HL-60/S4 (cell line): ENCODE measurements around the gene CALB2.
"Not testable (repeated sequence)": the region's sequence is repeated elsewhere in the genome, so short reads cannot be mapped to it uniquely, and the experiment has no call there.

Source experiments
- in situ Hi-C: fragments of 300-500 bp; cut with MboI; formaldehyde crosslinking; loops from 2 replicates; pipeline ENCODE4 v1.14.3; 2022; ENCODE audit warnings: low sequenced_read_pairs

Gene CALB2

DNA sequence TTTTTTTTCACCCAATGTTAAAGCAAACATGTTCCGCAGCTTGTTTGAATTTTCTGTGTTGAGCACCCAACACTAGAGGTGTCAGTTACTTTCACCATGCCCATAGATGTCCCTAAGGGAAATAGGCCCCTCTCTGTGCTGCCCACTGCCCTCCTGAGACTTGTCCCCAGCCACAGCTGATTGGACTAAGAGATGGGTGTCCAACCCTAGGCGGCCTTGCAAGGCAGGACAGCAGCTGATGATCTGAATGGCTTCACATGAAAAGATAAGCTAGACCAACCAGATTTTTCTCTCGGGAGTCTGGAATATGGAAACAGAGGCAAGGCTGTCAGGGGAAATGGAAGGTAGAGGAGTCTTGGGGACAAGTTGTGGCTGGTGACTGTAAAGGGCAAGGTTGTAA, 6.1 kb upstream of the CALB2 start:
- in situ Hi-C loops = no loop called here

DNA sequence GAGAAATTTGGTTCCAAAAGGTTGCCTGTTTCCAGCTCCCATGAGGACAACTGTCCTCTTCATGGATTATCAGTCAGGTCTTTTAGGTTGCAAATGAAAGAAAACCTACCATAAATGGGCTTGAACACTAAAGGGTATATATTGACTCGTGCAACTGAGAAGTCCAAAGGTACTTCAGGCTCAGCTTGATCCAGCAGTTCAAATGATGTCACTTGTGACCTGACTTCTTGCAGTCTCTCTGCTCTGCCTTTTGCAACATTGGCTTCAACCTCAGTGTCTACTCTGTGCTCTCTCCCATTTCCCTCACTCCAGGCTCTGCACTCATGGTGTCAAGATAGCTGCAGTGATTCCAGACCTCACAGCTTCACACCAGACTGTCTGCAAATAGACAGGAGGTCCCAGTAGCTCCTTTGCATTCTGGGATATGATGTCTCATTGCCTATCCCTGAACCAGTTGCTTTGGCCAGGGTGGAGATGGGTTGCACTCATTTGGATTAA, 5.5 kb upstream of the CALB2 start:
- in situ Hi-C loops = no loop called here

DNA sequence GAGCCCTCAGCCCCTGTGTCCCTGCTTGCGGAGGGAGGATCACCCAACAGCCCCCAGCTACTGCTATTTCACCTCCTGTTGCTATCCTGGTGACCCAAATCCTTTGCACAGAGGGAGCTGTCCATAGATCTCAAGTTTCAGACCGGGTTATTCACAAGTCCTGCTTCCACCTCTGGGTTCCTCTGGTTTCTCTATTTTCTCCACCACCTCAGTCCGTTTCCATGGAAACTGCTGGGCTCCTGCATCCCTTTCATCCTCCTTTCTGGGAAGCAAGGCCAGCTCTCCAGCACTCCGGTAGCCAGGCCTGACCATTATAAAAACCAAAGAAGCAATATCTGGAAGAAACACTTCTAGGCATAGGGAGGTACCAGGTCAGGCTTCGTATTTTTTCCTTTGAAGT, 4.8 kb upstream of the CALB2 start:
- in situ Hi-C loops = no loop called here

DNA sequence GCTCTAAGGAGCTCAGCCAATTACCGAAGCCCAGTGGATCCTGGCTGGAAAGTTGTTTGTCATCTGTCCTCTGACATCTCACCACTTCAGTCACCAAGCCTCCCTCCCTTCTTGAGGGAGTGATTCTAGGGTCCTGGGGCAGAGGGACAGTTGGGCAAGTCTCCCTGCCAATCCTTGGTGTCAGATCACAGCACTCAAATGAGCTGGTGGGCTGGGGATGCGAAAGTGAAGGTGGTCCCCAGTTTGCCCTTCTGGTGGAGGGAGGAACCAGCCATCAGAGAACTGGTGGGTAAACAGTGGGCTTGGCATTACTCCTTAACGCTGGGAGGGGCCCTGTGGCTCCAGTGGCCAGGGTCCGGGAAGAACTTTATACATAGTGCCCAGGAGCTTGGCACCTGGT, 4.4 kb upstream of the CALB2 start:
- in situ Hi-C loops = no loop called here

DNA sequence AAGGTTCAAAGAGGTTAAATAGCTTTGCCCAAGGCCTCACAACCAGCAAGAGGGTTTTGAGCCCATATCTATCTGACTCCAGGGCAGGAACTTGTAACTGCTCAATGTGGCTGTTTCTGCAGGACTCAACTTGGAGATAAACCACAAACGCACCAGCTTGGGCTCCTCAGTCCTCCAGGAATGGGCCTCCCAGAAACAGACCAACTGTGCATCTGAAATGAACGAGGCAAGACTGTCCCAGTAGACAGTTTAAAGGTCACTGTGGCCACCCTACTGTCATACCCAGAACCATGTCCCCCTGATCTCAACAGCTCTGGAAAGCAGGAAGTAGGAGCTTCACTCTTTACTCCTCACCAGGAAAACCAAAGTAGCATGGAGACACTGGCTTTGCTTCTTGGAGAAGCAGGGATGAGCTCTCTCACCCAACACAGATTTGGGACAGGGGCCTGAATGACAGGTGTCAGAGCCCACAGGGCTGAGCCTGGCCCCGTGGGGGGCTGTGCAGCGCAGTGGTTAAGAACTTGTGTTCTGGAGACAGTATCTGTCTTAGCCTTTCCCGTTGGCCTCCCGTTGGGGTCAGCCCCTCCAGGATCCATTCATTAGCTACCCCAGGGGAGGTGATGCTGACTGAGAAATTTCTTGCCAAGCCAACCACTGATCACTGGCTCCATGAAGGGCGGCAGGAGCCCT, 2.3 kb upstream of the CALB2 start:
- in situ Hi-C loops = no loop called here

DNA sequence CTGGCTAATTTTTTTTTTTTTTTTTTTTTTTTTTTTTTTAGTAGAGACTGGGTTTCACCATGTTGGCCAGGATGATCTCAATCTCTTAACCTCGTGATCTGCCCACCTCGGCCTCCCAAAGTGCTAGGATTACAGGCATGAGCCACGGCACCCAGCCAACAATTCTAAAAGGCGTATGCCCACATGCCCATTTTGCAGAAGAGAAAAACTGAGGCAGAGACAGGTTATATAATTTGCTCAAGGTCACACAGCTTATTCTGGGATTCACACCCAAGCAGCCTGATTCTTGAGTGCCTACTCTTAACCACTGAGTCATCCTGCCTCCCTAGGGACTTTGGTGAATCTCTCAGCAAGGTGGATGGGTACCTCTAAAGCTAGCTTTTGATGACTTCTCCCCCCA, 1.6 kb upstream of the CALB2 start:
- in situ Hi-C loops = not testable (repeated sequence)

DNA sequence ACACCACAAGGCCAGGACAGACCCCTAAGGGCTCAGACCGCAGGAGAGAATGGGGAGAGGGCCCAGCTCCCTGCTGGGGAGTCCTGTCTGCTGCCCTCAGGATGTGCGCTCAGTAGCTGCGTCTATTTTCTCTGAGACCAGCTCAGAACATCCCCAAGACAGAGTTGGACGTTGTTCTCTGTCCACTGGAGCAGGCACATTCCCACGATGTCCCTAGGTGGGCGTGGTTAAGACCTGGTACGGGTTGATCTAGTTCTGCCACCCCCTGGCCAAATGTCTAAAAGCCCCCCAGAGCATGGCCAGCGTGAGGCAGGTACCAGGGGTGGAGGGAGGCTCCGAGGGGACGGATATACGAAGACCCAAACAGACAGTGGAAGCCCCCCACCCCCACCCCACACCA, 842 bp upstream of the CALB2 start:
- in situ Hi-C loops = no loop called here

DNA sequence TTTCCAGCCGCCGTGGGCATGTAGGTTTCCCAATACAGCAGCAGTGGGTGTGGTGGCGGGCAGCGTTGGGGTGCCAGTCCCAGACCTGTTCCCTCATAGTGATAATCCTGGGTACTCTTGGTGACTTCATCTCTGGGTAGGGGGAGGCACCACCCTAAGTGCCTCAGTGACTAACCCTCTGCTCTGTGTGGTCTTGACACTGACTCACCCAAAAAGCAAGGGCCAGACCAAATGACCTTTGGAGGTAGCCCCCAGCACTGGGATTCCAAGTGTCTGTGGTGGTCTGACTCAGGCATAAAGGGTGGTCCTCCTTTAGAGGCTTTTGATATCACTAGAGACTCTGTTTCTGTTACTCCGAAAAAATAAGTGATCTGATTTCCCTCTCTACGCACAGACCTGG, 908 bp downstream of the CALB2 start:
- in situ Hi-C loops = no loop called here

DNA sequence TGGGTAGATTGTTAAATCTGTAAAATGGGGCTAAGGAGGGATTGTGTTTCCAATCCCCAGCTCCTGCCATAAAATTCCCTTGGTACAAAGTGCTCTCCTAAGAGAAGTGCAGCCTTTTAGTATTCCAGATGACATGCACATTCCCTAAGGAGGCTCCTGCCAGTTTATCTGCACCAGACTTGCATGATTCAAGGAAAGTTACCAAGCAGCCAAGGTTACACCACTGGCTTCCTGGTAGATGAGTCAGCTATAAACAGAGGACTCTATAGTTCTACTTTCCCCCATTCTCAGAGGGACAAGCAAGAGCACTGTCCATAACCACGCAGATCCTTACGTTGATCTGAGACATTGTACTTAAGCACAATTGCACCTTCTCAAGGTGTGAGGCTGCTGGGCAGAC, 1.9 kb downstream of the CALB2 start:
- in situ Hi-C loops = no loop called here

DNA sequence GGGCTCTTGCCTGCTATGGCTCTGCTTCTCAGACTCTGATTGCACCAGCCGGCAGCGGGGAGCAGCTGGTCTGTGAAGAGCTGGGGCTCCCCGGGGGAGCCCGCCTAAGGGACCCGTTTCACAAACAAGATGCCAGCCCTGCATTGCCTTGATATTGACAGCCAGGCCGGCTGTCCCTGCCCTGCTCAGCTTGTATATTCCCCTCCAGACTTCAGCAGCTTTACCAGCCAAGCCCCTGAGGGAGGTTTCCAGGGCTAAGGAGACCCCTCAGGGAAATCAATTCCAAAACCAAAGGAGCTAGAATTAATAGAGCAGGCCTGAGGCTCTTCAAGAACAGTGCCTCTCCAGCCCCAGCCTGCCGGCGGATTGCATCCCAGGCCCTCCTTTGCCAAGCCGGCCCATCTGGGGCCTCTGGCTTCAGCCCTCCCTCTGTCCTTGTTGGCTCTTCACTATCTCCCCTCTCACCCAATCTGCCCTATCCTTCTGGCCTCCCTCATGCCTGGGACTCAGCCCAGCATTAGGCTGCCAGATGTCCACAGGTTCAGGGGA, 5.7 kb downstream of the CALB2 start:
- in situ Hi-C loops = no loop called here

DNA sequence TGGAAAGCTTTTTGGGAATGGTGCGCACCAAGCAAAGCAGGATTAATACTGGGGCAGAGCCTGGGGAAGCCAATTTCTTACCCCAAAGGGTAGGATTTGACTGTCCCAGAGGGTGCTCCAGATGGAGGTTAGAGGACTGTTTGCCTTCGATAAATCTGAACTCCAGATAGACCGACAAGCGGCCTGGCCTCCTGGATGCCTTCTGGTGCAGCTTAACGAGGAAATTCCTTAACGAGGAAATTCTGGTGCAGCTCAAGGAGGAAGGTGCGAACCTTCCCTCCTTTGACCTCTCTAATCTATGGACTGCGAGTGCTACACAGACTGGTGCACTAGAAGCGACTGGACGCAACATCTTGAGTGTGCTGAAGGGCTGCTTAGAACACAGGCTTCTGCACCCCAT, 6.5 kb downstream of the CALB2 start:
- in situ Hi-C loops = no loop called here

DNA sequence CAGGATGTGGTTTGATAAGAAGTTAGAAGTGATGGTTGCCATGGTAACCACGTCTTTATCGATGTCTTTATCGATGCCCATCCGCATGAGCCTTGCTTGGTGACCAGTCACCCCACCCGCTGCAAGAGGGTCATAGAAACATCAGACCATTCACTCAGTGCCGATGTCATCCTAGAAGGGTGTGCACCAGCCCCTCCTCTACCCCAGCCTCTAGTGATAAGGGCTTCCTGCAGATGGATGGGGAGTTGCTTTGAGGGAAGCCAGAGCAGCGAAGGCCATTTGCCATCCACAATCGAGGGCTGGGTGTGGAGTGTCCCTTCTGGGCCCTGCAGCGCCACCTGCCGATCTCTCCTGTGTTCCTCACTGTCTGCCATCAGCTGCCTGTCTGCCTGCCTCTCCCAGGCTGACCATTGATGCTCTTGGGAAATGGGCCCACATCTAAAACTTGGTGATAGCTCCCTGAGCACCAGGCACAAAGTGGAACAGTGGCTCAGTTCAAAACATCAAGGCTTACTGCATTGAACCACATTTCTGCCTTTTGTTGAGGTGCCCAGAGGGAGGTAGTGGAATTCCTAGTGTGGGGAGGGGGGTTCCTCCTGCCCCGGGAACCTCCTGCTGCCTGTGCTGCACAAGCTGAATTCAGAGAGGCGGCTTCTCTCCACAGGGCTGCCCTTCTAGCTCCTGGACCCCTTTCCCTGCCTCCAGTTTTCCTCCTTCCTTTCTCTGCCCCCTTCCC, 8.9 kb downstream of the CALB2 start:
- in situ Hi-C loops = no loop called here

DNA sequence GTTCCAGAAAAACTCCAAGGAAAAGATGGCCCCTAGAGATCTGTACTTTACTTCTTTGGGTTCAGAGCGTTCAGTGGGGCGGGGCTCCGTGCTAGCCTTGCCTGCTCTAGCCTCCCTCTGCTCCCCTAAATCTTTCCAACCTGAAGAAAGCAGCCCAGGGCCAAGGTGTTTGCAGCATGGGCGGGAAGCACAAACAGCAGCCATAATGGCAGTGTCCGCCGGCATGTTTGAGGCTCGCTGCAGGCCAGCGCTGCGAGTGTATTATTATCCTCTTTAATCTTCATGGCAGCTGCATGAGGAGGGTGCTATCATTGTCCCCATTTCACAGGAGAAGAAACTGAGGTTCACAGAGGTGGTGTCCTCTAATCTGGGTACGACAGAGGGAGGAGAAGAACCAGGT, 10.4 kb downstream of the CALB2 start:
- in situ Hi-C loops = no loop called here

DNA sequence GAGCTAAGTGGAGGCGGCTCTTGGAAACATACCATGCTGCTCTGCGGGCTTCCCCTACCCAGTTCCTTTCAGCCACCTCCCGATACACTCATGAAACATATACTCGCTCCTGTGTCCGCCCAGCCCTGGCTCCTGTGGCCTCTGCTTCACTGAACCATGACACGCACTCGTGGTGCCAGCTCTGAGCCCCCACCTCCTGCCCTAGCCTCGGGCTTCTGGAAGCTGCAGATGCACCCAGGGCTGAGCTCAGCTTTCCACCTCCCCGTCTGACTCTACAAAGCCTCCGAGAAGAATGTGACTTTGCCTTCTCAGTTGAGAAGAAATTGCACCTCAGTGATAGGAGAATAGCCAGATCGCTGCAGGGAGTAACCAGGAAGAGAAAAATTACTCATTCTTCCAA, 11.0 kb downstream of the CALB2 start:
- in situ Hi-C loops = no loop called here

DNA sequence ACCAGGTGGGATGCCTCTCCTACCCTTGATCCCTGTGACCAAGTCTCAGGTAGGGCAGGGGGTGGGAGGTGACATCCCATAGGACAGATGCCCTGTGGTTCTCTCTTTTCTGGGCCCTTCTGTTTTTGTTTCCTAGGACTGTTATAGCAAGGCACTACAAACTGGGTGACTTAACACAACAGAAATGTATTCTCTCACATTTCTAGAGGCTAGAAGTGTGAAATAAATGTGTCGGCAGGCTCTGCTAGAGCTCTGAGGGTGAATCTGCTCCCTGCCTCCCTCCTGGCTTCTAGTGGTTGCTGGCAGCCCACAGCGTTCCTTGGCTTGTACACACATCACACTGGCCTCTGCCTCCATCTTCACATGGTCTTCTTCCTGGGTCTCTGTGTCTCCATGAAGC, 12.7 kb downstream of the CALB2 start:
- in situ Hi-C loops = no loop called here

DNA sequence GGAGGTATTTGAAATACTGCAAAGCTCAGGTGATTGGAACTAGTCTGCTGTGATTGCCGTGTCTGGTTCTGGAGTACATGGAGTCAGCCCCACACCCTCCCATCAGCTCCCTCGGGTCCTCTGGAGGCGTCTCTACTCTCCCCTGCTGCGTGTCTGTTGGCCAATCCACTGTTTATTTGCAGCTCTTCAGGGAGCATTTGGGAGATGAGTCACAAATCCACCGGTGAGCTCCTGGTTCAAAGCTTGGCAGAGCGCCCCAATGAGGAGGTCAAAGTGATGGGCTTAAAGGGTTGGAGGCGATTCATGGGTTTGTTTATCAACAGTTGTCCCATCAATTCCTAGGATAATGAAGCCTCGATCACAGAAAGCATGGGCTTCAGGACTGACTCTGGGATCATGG, 14.6 kb downstream of the CALB2 start:
- in situ Hi-C loops = no loop called here

DNA sequence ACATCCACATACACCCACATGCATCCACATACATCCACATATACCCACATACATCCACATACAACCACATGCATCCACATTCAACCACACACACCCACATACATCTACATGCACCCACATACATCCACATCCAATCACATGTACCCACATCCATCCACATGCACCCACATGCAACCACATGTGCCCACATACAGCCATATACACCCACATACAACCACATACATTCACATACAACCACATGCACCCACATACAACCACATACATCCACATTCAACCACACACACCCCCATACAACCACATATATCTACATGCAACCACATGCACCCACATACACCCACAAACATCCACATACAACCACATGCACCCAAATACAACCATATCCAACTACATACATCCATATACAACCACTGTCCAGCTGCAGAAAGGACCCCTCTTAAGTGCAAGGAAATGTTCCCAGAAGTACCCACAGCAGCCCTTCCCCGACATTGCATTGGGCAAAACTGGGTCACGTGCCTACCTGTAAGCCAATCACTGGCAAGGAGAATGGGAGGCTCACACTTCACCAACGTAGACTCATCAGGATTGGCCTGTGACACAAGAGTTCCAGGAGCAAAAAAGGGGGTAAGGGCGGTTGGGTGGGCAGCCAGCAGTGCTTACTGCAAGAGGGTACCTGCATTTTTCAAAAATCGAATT, 18.1 kb downstream of the CALB2 start:
- in situ Hi-C loops = no loop called here

DNA sequence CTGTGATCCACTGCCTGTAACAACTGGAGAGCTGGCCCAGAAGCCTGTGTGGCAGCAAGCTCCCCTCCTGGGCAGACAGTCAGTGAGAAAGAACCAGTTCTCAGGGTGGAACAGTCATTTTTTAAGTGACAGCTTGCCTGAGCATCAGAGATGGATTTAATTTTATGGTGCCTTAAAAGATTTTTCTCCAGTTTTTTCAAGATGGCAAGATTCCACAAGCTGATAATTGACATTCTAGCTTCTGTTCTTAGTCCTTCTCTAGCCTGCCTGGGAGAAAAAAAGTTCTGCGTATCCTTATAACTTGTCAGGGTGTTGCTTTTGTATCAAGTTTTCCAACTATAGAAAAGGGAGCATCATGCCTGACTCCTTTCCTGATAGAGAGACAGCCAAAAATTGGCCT, 21.2 kb downstream of the CALB2 start:
- in situ Hi-C loops = no loop called here

DNA sequence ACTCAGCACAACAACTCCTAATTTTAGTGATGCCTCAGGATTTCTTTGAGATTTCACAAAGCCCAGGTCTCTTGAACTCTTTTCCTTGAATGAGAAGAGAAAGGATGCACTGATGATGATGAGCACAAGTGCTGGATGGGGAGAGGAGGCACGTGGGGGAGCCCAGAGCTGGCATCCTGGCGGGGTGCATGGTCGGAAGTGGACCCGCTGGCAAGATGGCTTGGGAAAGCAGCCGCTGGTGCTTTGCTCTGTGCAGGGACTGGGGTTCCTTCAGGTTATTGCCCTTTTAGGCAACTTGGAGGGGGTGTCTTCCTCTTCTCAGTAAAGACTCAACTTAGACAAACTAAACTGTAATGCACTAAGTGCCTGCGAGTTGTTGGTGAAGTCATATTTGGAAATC, 22.3 kb downstream of the CALB2 start:
- in situ Hi-C loops = no loop called here

DNA sequence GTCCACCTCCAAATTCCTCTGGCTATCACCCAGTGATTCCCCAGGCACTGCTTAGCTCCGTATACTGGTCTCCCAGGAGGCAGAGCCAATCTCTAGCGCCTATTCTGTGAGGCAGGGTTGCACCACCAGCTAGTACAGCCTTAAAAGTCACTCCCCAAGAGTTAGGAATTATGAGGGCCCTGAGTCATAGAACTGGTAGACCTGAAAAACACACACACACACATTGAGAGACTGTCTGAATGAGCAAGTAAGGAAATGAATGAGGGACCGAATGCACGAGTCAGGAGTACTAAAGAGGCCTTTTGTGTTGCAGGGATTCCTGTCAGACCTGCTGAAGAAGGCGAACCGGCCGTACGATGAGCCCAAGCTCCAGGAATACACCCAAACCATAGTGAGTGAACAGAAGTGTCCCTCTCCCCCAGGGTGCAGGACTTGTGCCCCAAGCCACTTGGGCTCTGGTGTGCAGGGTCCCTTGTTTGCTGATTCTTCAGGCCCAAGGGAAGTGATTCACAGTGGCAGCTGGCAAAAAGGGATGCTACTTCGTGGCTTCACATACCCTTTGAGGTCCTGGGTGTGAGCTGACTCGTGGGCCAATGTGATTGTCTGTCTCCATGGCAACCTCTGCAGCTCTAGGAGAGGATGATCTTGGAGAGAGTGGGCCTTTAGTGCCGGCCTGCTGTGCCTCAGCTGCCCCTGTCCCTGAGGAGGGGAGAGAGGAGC, 24.7 kb downstream of the CALB2 start:
- in situ Hi-C loops = no loop called here

DNA sequence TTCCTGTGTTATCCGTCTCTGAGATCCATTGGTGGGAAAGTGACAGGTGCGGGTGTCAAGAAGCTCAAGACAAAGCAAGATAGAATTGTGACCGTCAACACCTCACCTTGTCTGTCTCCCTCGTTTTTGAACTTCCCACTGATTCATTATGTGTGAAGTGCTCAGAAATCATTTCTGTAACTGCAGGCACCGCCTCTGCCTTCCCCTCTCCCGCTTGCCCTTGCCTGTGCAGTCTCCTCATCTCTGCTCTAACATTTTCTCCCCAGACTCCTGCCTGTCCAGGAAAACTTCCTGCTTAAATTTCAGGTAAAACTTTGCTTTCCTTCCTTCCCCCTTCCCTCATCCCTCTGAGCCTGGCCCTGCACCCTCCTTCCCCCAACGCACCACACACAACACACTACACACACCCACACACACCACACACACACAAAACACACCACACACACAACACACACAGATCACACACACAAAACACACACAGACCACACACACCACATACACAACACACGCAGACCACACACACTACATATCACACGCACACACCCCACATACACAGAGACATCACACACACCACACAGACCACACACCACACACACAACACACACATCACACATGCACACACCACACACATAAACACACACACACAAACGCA, 25.7 kb downstream of the CALB2 start:
- in situ Hi-C loops = no loop called here
